Fibroblast of mammary gland (primary cell): ENCODE results near the gene OR10G2.
"Not testable (repeated sequence)": the region's sequence is repeated elsewhere in the genome, so short reads cannot be mapped to it uniquely, and the experiment has no call there.

Experiments used
- DNase-seq: peaks from one replicate; pipeline ENCODE4 v3.0.0-alpha.2; 2010; ENCODE audit warnings: low read depth
- H3K4me3 ChIP-seq: 2 replicates; pipeline ENCODE4 v1.5.1; 2011; ENCODE audit warnings: low read depth, mild to moderate bottlenecking, low read length, moderate library complexity; ENCODE audit not compliant: control insufficient read depth
- CTCF ChIP-seq: conservative IDR thresholded peaks from 2 replicates; pipeline ENCODE4 v1.5.1; 2011; ENCODE audit warnings: low read depth, low read length, inconsistent platforms; ENCODE audit not compliant: control insufficient read depth, insufficient read depth

OR10G2 gene

DNA sequence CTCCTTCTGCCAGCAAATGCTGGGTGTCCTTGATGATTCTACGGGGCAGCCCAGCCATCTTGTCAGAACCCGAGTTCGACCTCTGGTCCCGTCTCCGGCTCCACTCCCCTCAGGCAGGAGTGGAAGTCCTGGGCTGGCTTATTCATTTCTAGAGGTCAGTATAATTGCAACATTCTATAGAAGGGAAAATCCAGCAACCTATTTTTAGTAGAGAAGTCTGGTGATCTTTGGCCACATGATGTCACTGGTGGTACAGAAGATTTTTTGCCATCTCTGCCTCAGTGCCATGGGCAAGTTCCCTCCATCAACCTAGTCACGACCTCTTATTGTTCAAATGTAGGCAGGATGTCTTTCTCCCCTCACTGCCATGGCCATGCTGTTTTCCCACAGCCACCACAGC is 22.4 kb downstream of the OR10G2 start:
- no peak overlapping the region for H3K4me3 ChIP-seq
- DNase-seq, result no peak
- no peak for TF ChIP-seq CTCF

DNA sequence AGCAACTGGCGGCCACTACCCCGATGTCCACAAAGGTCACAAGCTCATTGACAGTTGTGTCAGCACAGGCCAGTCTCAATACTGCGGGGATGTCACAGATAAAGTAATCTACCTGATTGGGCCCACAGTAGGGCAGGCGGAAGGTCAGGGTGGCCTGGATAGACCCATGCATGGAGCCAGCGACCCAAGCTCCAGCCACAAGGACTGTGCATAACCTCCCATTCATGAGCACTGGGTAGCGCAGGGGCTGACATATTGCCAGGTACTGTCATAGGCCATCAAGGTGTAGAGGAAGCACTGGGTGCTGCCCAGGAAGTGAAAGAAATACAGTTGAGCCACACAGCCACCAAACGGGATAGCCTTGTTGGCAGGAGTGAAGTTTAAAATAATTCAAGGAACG is 32.6 kb downstream of the OR10G2 start:
- not testable (repeated sequence) for H3K4me3 ChIP-seq

GRCh38 chr14:21589317-21589716 is 45.4 kb downstream of the OR10G2 start:
- no peak for DNase-seq

More for the DNA sequence above, 32.6 kb downstream of the OR10G2 start:
- DNase-seq, result not testable (repeated sequence)

More at GRCh38 chr14:21589317-21589716, 45.4 kb downstream of the OR10G2 start:
- H3K4me3 ChIP-seq, result no peak overlapping the region
- no peak for TF ChIP-seq CTCF
